Astrocyte (in vitro differentiated cells and primary cell): ENCODE measurements around the gene INSRR. TPM values are rescaled to one million over a fixed set of nuclear protein-coding genes. Genes with fewer than 3 reads are reported as not detected.

Experiments used
- DNase-seq: peaks from one replicate; pipeline ENCODE4 v3.0.0-alpha.2; 2010; ENCODE audit warnings: low read depth
- FAIRE-seq: peaks from 2 replicates; lab custom pipeline; 2011; peaks lifted over from hg19 to GRCh38; lab: Jason Lieb, UNC
- H2AFZ ChIP-seq: 2 replicates; pipeline ENCODE4 v1.6.0; 2012; ENCODE audit warnings: low read depth, low read length, inconsistent platforms
- H3K27ac ChIP-seq: 2 replicates; pipeline ENCODE4 v1.5.1; 2011; ENCODE audit warnings: low read depth, low read length, inconsistent platforms
- H3K27me3 ChIP-seq: 2 replicates; pipeline ENCODE4 v1.6.0; 2011; ENCODE audit warnings: low read length, inconsistent platforms; ENCODE audit not compliant: insufficient read depth
- H3K36me3 ChIP-seq: 2 replicates; pipeline ENCODE4 v1.5.1; 2011; ENCODE audit warnings: low read length, inconsistent platforms; ENCODE audit not compliant: insufficient read depth
- H3K4me1 ChIP-seq: 2 replicates; pipeline ENCODE4 v1.5.1; 2011; ENCODE audit warnings: low read length, inconsistent platforms; ENCODE audit not compliant: insufficient read depth
- H3K4me2 ChIP-seq: 2 replicates; pipeline ENCODE4 v1.6.0; 2012; ENCODE audit warnings: low read length, inconsistent platforms
- H3K4me3 ChIP-seq: 2 replicates; pipeline ENCODE4 v1.5.1; 2011; ENCODE audit warnings: low read depth, mild to moderate bottlenecking, low read length, inconsistent platforms; ENCODE audit not compliant: insufficient read depth
- H3K79me2 ChIP-seq: 2 replicates; pipeline ENCODE4 v1.6.0; 2012; ENCODE audit warnings: mild to moderate bottlenecking, low read length, inconsistent platforms; ENCODE audit not compliant: insufficient read depth
- H3K9ac ChIP-seq: 2 replicates; pipeline ENCODE4 v1.6.0; 2012; ENCODE audit warnings: mild to moderate bottlenecking, low read length, inconsistent platforms
- H3K9me3 ChIP-seq: 2 replicates; pipeline ENCODE4 v1.5.1; 2012; ENCODE audit warnings: low read depth, mild to moderate bottlenecking, low read length, inconsistent platforms; ENCODE audit not compliant: insufficient read depth
- H4K20me1 ChIP-seq: 2 replicates; pipeline ENCODE4 v1.6.0; 2012; ENCODE audit warnings: low read length, inconsistent platforms; ENCODE audit not compliant: insufficient read depth
- H3K27ac Mint-ChIP-seq: one replicate; pipeline ENCODE4 v1.8.0; 2021; ENCODE audit warnings: mild to moderate bottlenecking, mixed read lengths; ENCODE audit not compliant: unreplicated experiment
- H3K27me3 Mint-ChIP-seq: one replicate; pipeline ENCODE4 v1.8.0; 2021; ENCODE audit warnings: low read depth, mixed read lengths; ENCODE audit not compliant: unreplicated experiment
- H3K36me3 Mint-ChIP-seq: one replicate; pipeline ENCODE4 v1.8.0; 2021; ENCODE audit warnings: low read depth, mixed read lengths; ENCODE audit not compliant: unreplicated experiment
- H3K4me1 Mint-ChIP-seq: one replicate; pipeline ENCODE4 v1.8.0; 2021; ENCODE audit warnings: low read depth, mixed read lengths; ENCODE audit not compliant: unreplicated experiment
- H3K4me3 Mint-ChIP-seq: one replicate; pipeline ENCODE4 v1.8.0; 2021; ENCODE audit warnings: mild to moderate bottlenecking, moderate library complexity, mixed read lengths; ENCODE audit not compliant: unreplicated experiment
- H3K9me3 Mint-ChIP-seq: one replicate; pipeline ENCODE4 v1.8.0; 2021; ENCODE audit warnings: mild to moderate bottlenecking, mixed read lengths; ENCODE audit not compliant: unreplicated experiment
- EZH2 ChIP-seq: IDR thresholded peaks from 2 replicates; pipeline ENCODE4 v1.6.1; 2012; ENCODE audit warnings: mild to moderate bottlenecking, low read length, inconsistent platforms; ENCODE audit not compliant: insufficient read depth
- total RNA-seq: library from RNA; stranded (reverse); gene quantifications from 2 replicates; pipeline ENCODE4 v1.2.1, GENCODE V29; 2021
- TF ChIP-seq, protein P1 (sequence below): IDR thresholded peaks from 2 replicates; pipeline ENCODE4 v1.5.1; 2011; ENCODE audit warnings: low read depth, mild to moderate bottlenecking, inconsistent platforms, low read length, moderate library complexity; ENCODE audit not compliant: insufficient read depth

Gene INSRR
- total RNA-seq, 1 donor from 2014 or later: 0.05 TPM

GRCh38 chr1:156846643-156847042 is 12.3 kb downstream of the INSRR start:
- Mint-ChIP-seq H3K27ac (no peak overlapping the region), H3K27me3 (peaks cover 92% of the 10 kb centered on the region), H3K4me1 (peaks cover 4% of the 10 kb centered on the region), H3K9me3 (peaks cover 20% of the 10 kb centered on the region), H3K4me3 (no peak overlapping the region), H3K36me3 (peaks cover 4% of the 10 kb centered on the region)
- H3K9ac ChIP-seq: no peak overlapping the region
- no peak overlapping the region for H3K27ac ChIP-seq
- no peak overlapping the region for H3K4me3 ChIP-seq
- H3K9me3 ChIP-seq: no peaks in the 10 kb centered on the region
- no peak for TF ChIP-seq EZH2
- TF ChIP-seq, protein P1, sequence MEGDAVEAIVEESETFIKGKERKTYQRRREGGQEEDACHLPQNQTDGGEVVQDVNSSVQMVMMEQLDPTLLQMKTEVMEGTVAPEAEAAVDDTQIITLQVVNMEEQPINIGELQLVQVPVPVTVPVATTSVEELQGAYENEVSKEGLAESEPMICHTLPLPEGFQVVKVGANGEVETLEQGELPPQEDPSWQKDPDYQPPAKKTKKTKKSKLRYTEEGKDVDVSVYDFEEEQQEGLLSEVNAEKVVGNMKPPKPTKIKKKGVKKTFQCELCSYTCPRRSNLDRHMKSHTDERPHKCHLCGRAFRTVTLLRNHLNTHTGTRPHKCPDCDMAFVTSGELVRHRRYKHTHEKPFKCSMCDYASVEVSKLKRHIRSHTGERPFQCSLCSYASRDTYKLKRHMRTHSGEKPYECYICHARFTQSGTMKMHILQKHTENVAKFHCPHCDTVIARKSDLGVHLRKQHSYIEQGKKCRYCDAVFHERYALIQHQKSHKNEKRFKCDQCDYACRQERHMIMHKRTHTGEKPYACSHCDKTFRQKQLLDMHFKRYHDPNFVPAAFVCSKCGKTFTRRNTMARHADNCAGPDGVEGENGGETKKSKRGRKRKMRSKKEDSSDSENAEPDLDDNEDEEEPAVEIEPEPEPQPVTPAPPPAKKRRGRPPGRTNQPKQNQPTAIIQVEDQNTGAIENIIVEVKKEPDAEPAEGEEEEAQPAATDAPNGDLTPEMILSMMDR: no peak
- peaks cover 71% of the 10 kb centered on the region for H3K27me3 ChIP-seq
- H3K4me2 ChIP-seq: no peak overlapping the region
- no peak overlapping the region for H2AFZ ChIP-seq
- H4K20me1 ChIP-seq: no peaks in the 10 kb centered on the region
- no peaks in the 10 kb centered on the region for H3K4me1 ChIP-seq
- H3K79me2 ChIP-seq: no peaks in the 10 kb centered on the region
- DNase-seq (no peak), FAIRE-seq (no peak)
- H3K36me3 ChIP-seq: no peaks in the 10 kb centered on the region

DNA sequence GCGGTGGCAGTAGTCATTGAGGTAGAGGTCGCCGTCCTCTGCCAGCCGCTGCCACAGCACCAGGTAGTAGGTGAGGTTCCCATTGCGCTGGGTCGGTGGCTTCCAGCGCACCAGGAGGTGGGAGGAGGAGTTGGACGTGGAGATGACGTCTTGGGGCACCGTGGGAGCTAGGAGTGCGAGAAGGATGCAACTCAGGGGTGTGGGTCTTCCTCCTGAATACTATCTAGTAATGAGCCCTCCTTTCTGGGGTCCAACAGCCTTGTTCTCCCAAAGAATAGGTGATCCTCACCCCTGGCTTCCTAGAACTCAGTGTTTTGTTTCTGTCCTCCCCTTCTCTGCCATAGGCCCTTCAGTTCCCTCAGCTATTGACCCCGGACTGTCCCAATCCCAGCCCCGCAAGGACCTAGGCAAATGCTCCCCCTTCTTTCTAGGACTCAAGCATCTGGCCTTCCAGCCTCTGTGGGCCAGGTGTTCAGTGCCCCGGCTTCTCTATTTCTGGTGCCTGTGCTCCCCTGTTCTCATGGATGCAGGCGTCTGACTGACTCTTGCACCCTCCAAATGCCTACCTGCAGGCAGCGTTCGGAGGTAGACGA is 12.9 kb downstream of the INSRR start:
- H3K27ac ChIP-seq: no peak overlapping the region
- H3K36me3 ChIP-seq: no peaks in the 10 kb centered on the region
- H3K4me1 ChIP-seq: no peaks in the 10 kb centered on the region
- no peak for FAIRE-seq
- no peaks in the 10 kb centered on the region for H4K20me1 ChIP-seq
- no peak overlapping the region for H3K4me3 ChIP-seq
- DNase-seq: no peak
- peaks cover 4% of the 10 kb centered on the region for H3K4me1 Mint-ChIP-seq
- no peak overlapping the region for H3K27ac Mint-ChIP-seq
- no peak overlapping the region for H3K9ac ChIP-seq
- H3K27me3 ChIP-seq: peaks cover 71% of the 10 kb centered on the region
- H3K9me3 ChIP-seq: no peaks in the 10 kb centered on the region
- TF ChIP-seq, protein P1: no peak
- no peak for TF ChIP-seq EZH2
- no peak overlapping the region for H2AFZ ChIP-seq
- H3K79me2 ChIP-seq: no peaks in the 10 kb centered on the region
- no peak overlapping the region for H3K4me3 Mint-ChIP-seq
- H3K36me3 Mint-ChIP-seq: peaks cover 4% of the 10 kb centered on the region
- no peak overlapping the region for H3K4me2 ChIP-seq
- H3K9me3 Mint-ChIP-seq: peaks cover 20% of the 10 kb centered on the region
- peaks cover 92% of the 10 kb centered on the region for H3K27me3 Mint-ChIP-seq
